CD14-positive monocyte (primary cell): Measurements from ENCODE around the gene PIK3AP1. TPM values are rescaled to one million over a fixed set of nuclear protein-coding genes. Genes with fewer than 3 reads are reported as not detected.

ENCODE experiments used
- DNase-seq, 3 donors: peaks; one replicate each; pipeline ENCODE4 v3.0.0-alpha.2; 2011 to 2022
- H2AFZ ChIP-seq: 2 replicates; pipeline ENCODE4 v1.6.0; 2012; ENCODE audit warnings: mild to moderate bottlenecking, low read depth, low read length, inconsistent platforms; ENCODE audit not compliant: insufficient read depth, poor library complexity, severe bottlenecking
- H3K27ac ChIP-seq, 2 donors: 1 replicate in 1 of 2; 2 replicates in 1 of 2; pipeline ENCODE4 v1.5.1; 2012 to 2013; ENCODE audit warnings: low read length in 2 of 2, control low read depth in 1 of 2, inconsistent platforms in 1 of 2, low read depth in 1 of 2, mild to moderate bottlenecking in 1 of 2
- H3K27me3 ChIP-seq, 2 donors: one replicate each; pipeline versions ENCODE4 v1.6.0 to v1.6.1; 2011 to 2013; ENCODE audit warnings: low read length in 2 of 2; ENCODE audit not compliant: control insufficient read depth in 2 of 2, insufficient read depth in 2 of 2
- H3K36me3 ChIP-seq, 2 donors: replicated peaks in 1 of 2; 1 replicate in 1 of 2; 2 replicates in 1 of 2; pipeline versions ENCODE4 v1.5.1 to v1.6.1; 2012 to 2013; ENCODE audit warnings: low read length in 2 of 2, control low read depth in 1 of 2, inconsistent platforms in 1 of 2, mild to moderate bottlenecking in 1 of 2; ENCODE audit not compliant: insufficient read depth in 2 of 2, control insufficient read depth in 1 of 2
- H3K4me1 ChIP-seq, 2 donors: 1 replicate in 1 of 2; 2 replicates in 1 of 2; pipeline versions ENCODE4 v1.5.1 to v1.6.1; 2012 to 2013; ENCODE audit warnings: low read length in 2 of 2, control low read depth in 1 of 2, inconsistent platforms in 1 of 2, mild to moderate bottlenecking in 1 of 2, moderate library complexity in 1 of 2; ENCODE audit not compliant: insufficient read depth in 2 of 2, control insufficient read depth in 1 of 2
- H3K4me2 ChIP-seq: replicated peaks from 2 replicates; pipeline ENCODE3; 2012; ENCODE audit warnings: low read length, moderate library complexity, mild to moderate bottlenecking; ENCODE audit not compliant: poor library complexity, severe bottlenecking; ENCODE audit errors: extremely low read depth
- H3K4me3 ChIP-seq, 3 experiments: fragments of 200-600 bp in 1 of 3; sonication (generic) in 1 of 3; replicated peaks in 1 of 3; 1 replicate in 2 of 3; 2 replicates in 1 of 3; pipeline ENCODE4 v1.5.1; 2011 to 2013; ENCODE audit warnings: low read length in 3 of 3, mild to moderate bottlenecking in 3 of 3, control low read depth in 2 of 3, low read depth in 2 of 3, inconsistent platforms in 1 of 3, moderate library complexity in 1 of 3
- H3K79me2 ChIP-seq: 2 replicates; pipeline ENCODE4 v1.6.0; 2012; ENCODE audit warnings: mild to moderate bottlenecking, control low read depth, inconsistent platforms, low read length, moderate library complexity; ENCODE audit not compliant: insufficient read depth
- H3K9ac ChIP-seq: 2 replicates; pipeline ENCODE4 v1.6.0; 2017; ENCODE audit warnings: low read length, mild to moderate bottlenecking; ENCODE audit not compliant: insufficient read depth, poor library complexity, severe bottlenecking
- H3K9me3 ChIP-seq, 2 donors: replicated peaks in 1 of 2; 1 replicate in 1 of 2; 2 replicates in 1 of 2; pipeline versions ENCODE4 v1.5.1 to v1.6.1; 2012 to 2013; ENCODE audit warnings: low read length in 2 of 2, control low read depth in 1 of 2; ENCODE audit not compliant: control insufficient read depth in 1 of 2, insufficient read depth in 1 of 2
- H4K20me1 ChIP-seq: 2 replicates; pipeline ENCODE4 v1.6.0; 2012; ENCODE audit warnings: mild to moderate bottlenecking, low read length, control low read depth, moderate library complexity; ENCODE audit not compliant: insufficient read depth
- H3K27ac Mint-ChIP-seq, 7 donors: one replicate each; pipeline ENCODE4 v1.8.0; 2020; ENCODE audit warnings: mild to moderate bottlenecking in 7 of 7, mixed read lengths in 7 of 7, moderate library complexity in 6 of 7, inconsistent platforms in 2 of 7
- H3K27me3 Mint-ChIP-seq, 3 donors: one replicate each; pipeline ENCODE4 v1.8.0; 2021 to 2022; ENCODE audit warnings: low read depth in 3 of 3, mild to moderate bottlenecking in 3 of 3, mixed read lengths in 3 of 3, moderate library complexity in 3 of 3, inconsistent platforms in 1 of 3
- H3K36me3 Mint-ChIP-seq, 2 donors: one replicate each; pipeline ENCODE4 v1.8.0; 2020; ENCODE audit warnings: mixed read lengths in 2 of 2, inconsistent platforms in 1 of 2, mild to moderate bottlenecking in 1 of 2
- H3K4me1 Mint-ChIP-seq: one replicate; pipeline ENCODE4 v1.8.0; 2020; ENCODE audit warnings: mild to moderate bottlenecking, mixed read lengths
- H3K4me3 Mint-ChIP-seq, 2 donors: one replicate each; pipeline ENCODE4 v1.8.0; 2020; ENCODE audit warnings: mild to moderate bottlenecking in 2 of 2, mixed read lengths in 2 of 2, moderate library complexity in 1 of 2
- H3K9me3 Mint-ChIP-seq, 7 donors: one replicate each; pipeline ENCODE4 v1.8.0; 2020 to 2022; ENCODE audit warnings: mixed read lengths in 7 of 7, mild to moderate bottlenecking in 6 of 7, moderate library complexity in 6 of 7, inconsistent platforms in 2 of 7
- WGBS: methylation state at CpG from one replicate; pipeline ENCODE4 v1.1.5; 2013; ENCODE audit warnings: missing lambda C conversion rate; ENCODE audit not compliant: insufficient coverage; 5-methylcytosine and 5-hydroxymethylcytosine counted together
- intact Hi-C, 2 donors: fragments of 100-400 bp; cut with micrococcal nuclease; formaldehyde crosslinking; loops; one replicate each; pipeline versions ENCODE4 v1.15.0 to v1.15.1; 2023
- polyA plus RNA-seq, 3 donors: library from polyadenylated mRNA; depleted of rRNA in 1 of 3; unstranded in 2 of 3; stranded (reverse) in 1 of 3; fragments of 300-500 nt in 2 of 3; fragments of >200 nt in 1 of 3; fragmentation: Illumina TruSeq in 2 of 3; gene quantifications; 1 replicate in 2 of 3; 2 replicates in 1 of 3; pipeline ENCODE4 v1.2.3, GENCODE V29; 2012 to 2021
- TF ChIP-seq, protein P1 (sequence below): fragments of 200-600 bp; IDR thresholded peaks from one replicate; pipeline ENCODE4 v1.8.0; 2022; ENCODE audit warnings: antibody characterized with exemption, mild to moderate bottlenecking

The PIK3AP1 gene
- polyA plus RNA-seq, 3 donors = 95.5 to 157 (median 112) TPM

DNA sequence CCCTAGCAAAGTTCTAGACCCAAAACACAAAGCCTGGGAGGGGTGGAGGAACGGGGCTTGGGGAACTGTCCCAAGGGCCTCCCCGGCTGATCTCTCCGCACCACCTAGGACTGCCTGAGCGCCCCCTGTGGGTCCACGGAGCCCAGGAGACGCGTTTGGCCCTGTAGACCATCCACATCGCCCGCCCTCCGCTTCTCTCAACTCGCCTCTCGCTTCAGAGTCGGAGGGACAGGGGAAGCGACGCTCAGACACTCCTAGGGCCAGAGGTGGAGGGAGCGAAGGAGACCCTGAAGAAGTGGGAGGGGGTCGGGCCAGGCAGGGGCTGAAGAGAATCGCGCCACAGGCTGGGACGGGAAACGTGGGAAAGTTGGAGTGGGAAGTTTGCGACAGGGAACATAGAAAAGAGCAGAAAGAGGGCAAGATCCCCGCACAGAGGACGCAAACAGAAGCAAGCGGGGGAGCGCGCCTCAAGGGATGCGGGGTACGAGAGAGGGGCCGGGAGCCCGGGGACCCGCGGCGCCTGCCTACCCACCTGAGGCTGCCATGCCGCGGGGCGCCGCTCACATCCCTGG, 378 bp downstream of the PIK3AP1 start:
- peak overlapping the region; percentile 97 to 100 (median 98) for H3K27ac Mint-ChIP-seq
- H3K9me3 ChIP-seq = no peaks in the 10 kb centered on the region
- H3K27ac ChIP-seq = peak overlapping the region; percentile 90 to 92
- peaks cover 49% of the 10 kb centered on the region for H3K4me1 Mint-ChIP-seq
- peaks cover 60% of the 10 kb centered on the region for H3K79me2 ChIP-seq
- peaks cover 54 to 55% of the 10 kb centered on the region in 2 donors for H3K4me1 ChIP-seq
- H3K4me3 ChIP-seq = peak overlapping the region; percentile 67 to 99 (median 86)
- peaks cover 17% of the 10 kb centered on the region for H4K20me1 ChIP-seq
- TF ChIP-seq, protein P1, sequence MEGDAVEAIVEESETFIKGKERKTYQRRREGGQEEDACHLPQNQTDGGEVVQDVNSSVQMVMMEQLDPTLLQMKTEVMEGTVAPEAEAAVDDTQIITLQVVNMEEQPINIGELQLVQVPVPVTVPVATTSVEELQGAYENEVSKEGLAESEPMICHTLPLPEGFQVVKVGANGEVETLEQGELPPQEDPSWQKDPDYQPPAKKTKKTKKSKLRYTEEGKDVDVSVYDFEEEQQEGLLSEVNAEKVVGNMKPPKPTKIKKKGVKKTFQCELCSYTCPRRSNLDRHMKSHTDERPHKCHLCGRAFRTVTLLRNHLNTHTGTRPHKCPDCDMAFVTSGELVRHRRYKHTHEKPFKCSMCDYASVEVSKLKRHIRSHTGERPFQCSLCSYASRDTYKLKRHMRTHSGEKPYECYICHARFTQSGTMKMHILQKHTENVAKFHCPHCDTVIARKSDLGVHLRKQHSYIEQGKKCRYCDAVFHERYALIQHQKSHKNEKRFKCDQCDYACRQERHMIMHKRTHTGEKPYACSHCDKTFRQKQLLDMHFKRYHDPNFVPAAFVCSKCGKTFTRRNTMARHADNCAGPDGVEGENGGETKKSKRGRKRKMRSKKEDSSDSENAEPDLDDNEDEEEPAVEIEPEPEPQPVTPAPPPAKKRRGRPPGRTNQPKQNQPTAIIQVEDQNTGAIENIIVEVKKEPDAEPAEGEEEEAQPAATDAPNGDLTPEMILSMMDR = peak; percentile 89
- H2AFZ ChIP-seq = peak overlapping the region; percentile 81
- H3K27me3 ChIP-seq = no peaks in the 10 kb centered on the region
- peak overlapping the region; percentile 89 for H3K9ac ChIP-seq
- H3K4me3 Mint-ChIP-seq = peak overlapping the region; percentile 99 to 100
- H3K9me3 Mint-ChIP-seq = peaks cover 0 to 2% (median 0%) of the 10 kb centered on the region in 7 donors
- intact Hi-C loops = loop anchor here (5.0 to 10.0 kb wide), 4 partner anchors 73 to 135 kb away; partner anchors contain the start of genes LCOR (in 1 of the 2) and TM9SF3 (in 1 of the 2)
- DNase-seq = peak; percentile 74 to 85 (median 81)
- WGBS = 0% methylated on average over 27 of the region's 38 CpGs
- peak overlapping the region; percentile 79 for H3K4me2 ChIP-seq
- peaks cover 3 to 4% of the 10 kb centered on the region in 2 donors for H3K36me3 ChIP-seq
- H3K36me3 Mint-ChIP-seq = peaks cover 19% of the 10 kb centered on the region in 2 donors
- peaks cover 0 to 3% (median 0%) of the 10 kb centered on the region in 3 donors for H3K27me3 Mint-ChIP-seq

GRCh38 chr10:96719200-96719599, 1.1 kb downstream of the PIK3AP1 start:
- H3K36me3 ChIP-seq = peaks cover 6% of the 10 kb centered on the region in 2 donors
- Mint-ChIP-seq H3K27ac (peak overlapping the region in 6 of 7 donors; percentile 97 to 100 (median 98)), H3K4me1 (peaks cover 54% of the 10 kb centered on the region), H3K9me3 (peaks cover 0 to 2% (median 0%) of the 10 kb centered on the region in 7 donors), H3K27me3 (peaks cover 0 to 3% (median 0%) of the 10 kb centered on the region in 3 donors), H3K36me3 (peaks cover 25 to 27% of the 10 kb centered on the region in 2 donors), H3K4me3 (peak overlapping the region; percentile 99 to 100)
- peak overlapping the region; percentile 90 to 92 for H3K27ac ChIP-seq
- intact Hi-C loops = loop anchor here (5.0 to 10.0 kb wide), 4 partner anchors 72 to 134 kb away; partner anchors contain the start of genes LCOR (in 1 of the 2) and TM9SF3 (in 1 of the 2)
- 86% methylated on average over 1 of the region's 1 CpG for WGBS
- peaks cover 56 to 62% of the 10 kb centered on the region in 2 donors for H3K4me1 ChIP-seq
- peak overlapping the region; percentile 89 for H3K9ac ChIP-seq
- peak overlapping the region; percentile 81 for H2AFZ ChIP-seq
- no peaks in the 10 kb centered on the region for H3K9me3 ChIP-seq
- peaks cover 67% of the 10 kb centered on the region for H3K79me2 ChIP-seq
- DNase-seq = no peak
- no peaks in the 10 kb centered on the region for H3K27me3 ChIP-seq
- H3K4me3 ChIP-seq = peak overlapping the region; percentile 67 to 99 (median 86)
- TF ChIP-seq, protein P1 = no peak
- H4K20me1 ChIP-seq = peaks cover 17% of the 10 kb centered on the region
- peak overlapping the region; percentile 79 for H3K4me2 ChIP-seq
